Measurements from ENCODE around the gene DACT1.

DNA sequence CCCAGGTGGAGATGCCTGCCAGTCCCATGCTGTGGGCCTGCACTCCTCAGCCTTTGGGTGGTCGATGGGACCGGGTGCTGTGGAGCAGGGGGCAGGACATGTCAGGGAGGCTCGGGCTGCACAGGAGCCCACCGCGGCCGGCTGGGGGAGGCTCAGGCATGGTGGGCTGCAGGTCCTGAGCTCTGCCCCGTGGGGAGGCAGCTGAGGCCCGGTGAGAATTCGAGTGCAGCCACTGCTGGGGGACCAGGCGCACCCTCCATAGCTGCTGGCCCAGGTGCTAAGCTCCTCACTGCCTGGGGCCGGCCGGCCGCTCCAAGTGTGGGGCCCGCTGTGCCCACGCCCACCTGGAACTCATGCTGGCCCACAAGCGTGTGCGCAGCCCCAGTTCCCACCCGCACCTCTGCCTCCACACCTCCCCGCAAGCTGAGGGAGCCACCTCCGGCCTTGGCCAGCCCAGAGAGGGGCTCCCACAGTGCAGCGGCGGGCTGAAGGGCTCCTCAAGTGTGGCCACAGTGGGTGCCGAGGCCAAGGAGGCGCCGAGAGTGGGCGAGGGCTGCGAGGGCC lies 49.6 kb downstream of the DACT1 start:
- TF ChIP-seq SUZ12 (IDR thresholded peaks at IDR 0.05) (no peak), ZNF384 (IDR thresholded peaks at IDR 0.05) (no peak), ELF4 (IDR thresholded peaks at IDR 0.05) (no peak), SP1 (IDR thresholded peaks at IDR 0.05) (no peak), L3MBTL2 (conservative IDR thresholded peaks at IDR 0.05) (no peak), FOXA1 (IDR thresholded peaks at IDR 0.05) (no peak), FOXM1 (IDR thresholded peaks at IDR 0.05; ENCODE audit: borderline replicate concordance) (no peak), HDGF (IDR thresholded peaks at IDR 0.05; ENCODE audit: borderline replicate concordance) (no peak), ARNT (IDR thresholded peaks at IDR 0.05) (no peak), FOXK2 (IDR thresholded peaks at IDR 0.05) (no peak)
